GM12892 (cell line): Measurements from ENCODE around the gene ST7.

ENCODE experiments used
- DNase-seq: peaks from one replicate; pipeline ENCODE4 v3.0.0; 2011; ENCODE audit not compliant: insufficient read length
- FAIRE-seq: peaks from 2 replicates; lab custom pipeline; 2011; peaks lifted over from hg19 to GRCh38; lab: Jason Lieb, UNC
- POLR2A ChIP-seq: IDR thresholded peaks from 2 replicates; pipeline ENCODE4 v1.6.1; 2011; ENCODE audit warnings: low read depth, low read length, control low read depth
- POLR2AphosphoS5 ChIP-seq: IDR thresholded peaks from 2 replicates; pipeline ENCODE4 v1.6.1; 2011; ENCODE audit warnings: low read depth, low read length, control low read depth
- TAF1 ChIP-seq: IDR thresholded peaks from 2 replicates; pipeline ENCODE4 v1.6.1; 2011; ENCODE audit warnings: low read depth, mild to moderate bottlenecking, control low read depth, low read length, borderline replicate concordance

Gene ST7

DNA sequence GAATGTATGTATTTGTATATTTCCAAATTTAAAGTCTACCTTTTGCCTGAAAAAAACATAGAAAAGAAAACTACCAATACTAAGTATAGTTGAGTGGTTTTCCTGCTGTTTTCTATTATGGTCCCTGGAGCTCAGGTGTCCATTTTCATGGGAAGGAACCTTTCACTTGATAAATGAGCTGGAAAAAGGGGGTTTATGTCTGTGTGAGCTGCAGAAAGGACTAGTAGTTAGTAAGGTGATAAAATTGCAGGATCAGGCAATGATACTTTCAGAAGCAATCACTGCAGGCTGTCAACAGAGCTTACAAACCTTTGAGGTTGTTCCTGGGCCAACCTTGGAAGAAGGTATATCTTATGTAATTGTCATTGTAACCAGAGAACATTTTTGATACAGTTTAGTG lies 48.0 kb downstream of the ST7 start:
- TF ChIP-seq POLR2A (no peak), TAF1 (no peak), POLR2AphosphoS5 (no peak)
- DNase-seq = no peak
- no peak for FAIRE-seq

DNA sequence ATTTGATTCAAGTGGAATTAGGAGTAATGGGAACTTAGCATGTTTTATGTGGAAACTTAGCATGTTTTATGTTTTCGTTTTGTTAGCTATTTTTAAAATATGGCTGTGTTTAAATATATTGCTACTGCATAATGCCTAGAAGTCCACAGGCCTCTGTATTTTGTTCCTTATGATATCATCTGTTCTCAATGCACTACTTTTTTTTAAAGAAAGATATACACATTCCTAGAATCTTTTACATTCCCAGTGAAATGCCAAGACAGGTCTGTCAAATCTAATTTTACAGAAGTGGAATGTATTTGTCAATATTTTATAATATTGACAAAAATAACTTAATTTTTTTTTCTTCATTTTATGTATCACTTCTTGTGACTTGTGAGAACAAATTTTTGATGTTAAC lies 51.6 kb downstream of the ST7 start:
- TF ChIP-seq POLR2AphosphoS5 = no peak
- TF ChIP-seq TAF1 = no peak
- TF ChIP-seq POLR2A = no peak
- no peak for DNase-seq
- no peak for FAIRE-seq

GRCh38 chr7:117005449-117005848 lies 52.1 kb downstream of the ST7 start:
- DNase-seq = no peak
- no peak for FAIRE-seq

DNA sequence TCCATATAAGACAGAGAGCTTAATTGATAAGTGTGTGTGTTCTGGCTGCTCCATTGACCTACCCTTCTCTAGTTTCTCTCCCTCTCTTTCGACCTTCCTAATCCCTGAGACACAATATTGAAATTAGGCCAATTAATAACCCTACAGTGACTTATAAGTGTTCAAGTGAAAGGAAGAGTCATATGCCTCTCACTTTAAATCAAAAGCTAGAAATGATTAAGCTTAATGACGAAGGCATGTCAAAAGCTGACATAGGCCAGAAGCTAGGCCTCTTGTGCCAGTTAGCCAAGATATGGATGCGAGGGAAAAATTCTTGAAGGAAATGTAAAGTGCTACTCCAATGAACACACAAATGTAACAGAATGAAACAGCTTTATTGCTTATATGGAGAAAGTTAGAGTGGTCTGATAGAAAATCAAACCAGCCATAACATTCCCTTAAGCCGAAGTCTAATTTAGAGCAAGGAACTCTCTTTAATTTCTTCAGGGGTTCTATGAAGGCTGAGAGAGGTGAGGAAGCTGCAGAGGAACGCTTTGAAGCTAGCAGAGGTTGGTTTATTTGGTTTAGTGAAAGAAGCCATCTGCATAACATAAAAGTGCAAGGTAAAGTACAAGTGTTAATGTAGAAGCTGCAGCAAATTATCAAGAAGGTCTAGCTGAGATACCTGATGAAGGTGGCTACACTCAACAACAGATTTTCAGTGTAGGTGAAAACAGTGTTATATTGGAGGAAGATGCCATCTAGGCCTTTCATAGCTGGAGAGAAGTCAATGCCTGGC lies 53.8 kb downstream of the ST7 start:
- DNase-seq (no peak), FAIRE-seq (no peak)
- TF ChIP-seq POLR2AphosphoS5 = no peak
- TF ChIP-seq POLR2A = no peak
- TF ChIP-seq TAF1 = no peak

More at GRCh38 chr7:117005449-117005848, 52.1 kb downstream of the ST7 start:
- no peak for TF ChIP-seq POLR2AphosphoS5
- no peak for TF ChIP-seq TAF1
- no peak for TF ChIP-seq POLR2A

DNA sequence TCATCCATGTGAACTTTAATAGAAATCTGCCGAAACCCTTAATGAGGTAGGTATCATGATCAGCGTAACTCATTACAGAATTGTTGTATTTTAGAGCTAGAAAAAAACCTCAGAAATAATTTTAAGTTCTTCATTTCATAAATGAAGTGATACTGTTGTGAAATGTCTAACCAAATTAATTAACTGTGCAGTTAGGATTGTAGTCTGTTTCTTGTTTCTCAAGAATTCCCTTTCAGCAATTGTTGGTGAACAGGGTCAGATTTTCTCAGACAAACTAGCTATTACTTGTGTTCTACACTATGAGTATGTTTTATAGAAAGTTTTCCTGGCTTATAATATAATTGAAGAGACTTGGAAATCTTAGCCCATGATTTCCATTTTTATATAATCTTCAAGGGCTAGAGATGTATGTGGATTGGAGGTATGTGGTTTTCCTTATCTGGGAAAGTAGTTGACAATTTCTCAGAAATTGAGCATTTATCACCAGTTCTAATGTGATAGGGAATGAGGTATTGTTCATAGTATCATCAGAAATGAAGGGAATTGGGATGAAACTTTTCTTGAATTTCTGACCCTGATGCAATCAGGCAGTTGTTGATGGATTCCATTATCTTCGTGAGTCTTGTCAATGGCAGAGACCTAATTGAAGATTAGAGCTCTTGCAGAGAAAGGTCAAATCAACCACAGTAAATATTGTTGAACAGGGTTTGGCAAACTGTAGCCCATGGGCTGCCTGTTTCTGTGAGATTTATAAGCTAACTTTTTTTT lies 55.0 kb downstream of the ST7 start:
- no peak for FAIRE-seq
- DNase-seq = no peak
- TF ChIP-seq TAF1 (no peak), POLR2AphosphoS5 (no peak), POLR2A (no peak)

- FAIRE-seq = no peak
- no peak for DNase-seq
- TF ChIP-seq POLR2AphosphoS5 (no peak), TAF1 (no peak), POLR2A (no peak)
These were observed 55.7 kb downstream of the ST7 start for GRCh38 chr7:117008886-117009531.

- TF ChIP-seq POLR2A = no peak
- no peak for TF ChIP-seq TAF1
- TF ChIP-seq POLR2AphosphoS5 = no peak
- FAIRE-seq (no peak), DNase-seq (no peak)
These were observed 56.5 kb downstream of the ST7 start for GRCh38 chr7:117009705-117010361.

DNA sequence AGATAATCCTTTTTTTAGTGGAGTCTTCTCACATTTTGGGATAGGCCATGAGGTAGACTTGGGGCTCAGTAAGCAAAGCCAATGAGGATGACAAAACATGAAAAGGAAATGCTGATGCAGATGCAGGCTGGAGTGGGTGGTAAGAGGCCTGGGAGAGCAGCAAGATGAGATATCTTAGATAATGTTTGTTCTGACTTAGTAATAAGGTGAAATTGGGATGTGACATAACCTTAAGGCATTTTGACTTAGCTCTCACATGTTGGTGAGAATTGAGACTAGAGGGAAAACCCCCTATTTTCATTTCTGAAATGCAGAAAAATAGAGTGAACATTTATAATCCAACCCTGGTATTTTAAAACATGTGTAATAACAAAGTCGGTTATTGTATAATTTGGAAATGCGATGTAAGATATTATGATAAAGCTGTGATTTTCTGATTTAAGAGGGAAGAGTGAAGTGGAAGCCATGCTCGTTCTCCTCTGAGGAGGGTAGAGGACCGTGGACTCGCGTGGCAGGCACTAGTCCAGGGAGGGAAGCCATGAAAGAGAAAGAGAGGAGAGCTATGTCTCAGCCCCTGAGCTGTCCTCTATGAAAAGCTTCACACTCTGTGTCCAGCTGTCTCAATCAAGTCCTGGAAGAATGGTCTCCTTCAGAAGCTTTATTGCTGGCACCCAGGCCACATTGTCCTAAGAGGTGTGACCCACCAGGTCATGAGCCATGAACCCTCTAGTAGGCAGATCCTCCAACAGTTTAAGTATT lies 57.3 kb downstream of the ST7 start:
- TF ChIP-seq TAF1 = no peak
- 0 out of 2 replicates have a peak, but pooled peaks have one; percentile 5 for TF ChIP-seq POLR2A
- 0 out of 2 replicates have a peak, but pooled peaks have one; percentile 10 for TF ChIP-seq POLR2AphosphoS5
- FAIRE-seq (no peak), DNase-seq (no peak)

GRCh38 chr7:117011419-117012260 lies 58.3 kb downstream of the ST7 start:
- DNase-seq = no peak
- TF ChIP-seq POLR2AphosphoS5 (no peak; the same call in 1 of the 2 replicates), POLR2A (0 out of 2 replicates have a peak, but pooled peaks have one; percentile 46), TAF1 (0 out of 2 replicates have a peak, but pooled peaks have one; percentile 20)
- peak; percentile 85 for FAIRE-seq

GRCh38 chr7:117012284-117012683 lies 59.0 kb downstream of the ST7 start:
- no peak for TF ChIP-seq POLR2A
- TF ChIP-seq POLR2AphosphoS5 = no peak
- no peak for TF ChIP-seq TAF1
- FAIRE-seq (no peak), DNase-seq (no peak)
